NB4 (cell line): Measurements from ENCODE around the gene OLFML2B.
"Not testable (repeated sequence)": the region's sequence is repeated elsewhere in the genome, so short reads cannot be mapped to it uniquely, and the experiment has no call there.

Source experiments
- DNase-seq: peaks from one replicate; pipeline ENCODE4 v3.0.0; 2010; ENCODE audit warnings: low read depth
- H3K4me3 ChIP-seq: one replicate; pipeline ENCODE4 v1.5.1; 2011; ENCODE audit warnings: mild to moderate bottlenecking, low read depth, low read length, moderate library complexity
- MYC ChIP-seq: IDR thresholded peaks from 2 replicates; pipeline ENCODE4 v1.6.1; 2011; ENCODE audit warnings: low read depth, low read length
- POLR2A ChIP-seq: IDR thresholded peaks from 2 replicates; pipeline ENCODE4 v1.6.1; 2011; ENCODE audit warnings: mild to moderate bottlenecking; ENCODE audit not compliant: insufficient read length; ENCODE audit errors: extremely low read depth
- TF ChIP-seq, protein P1 (sequence below): IDR thresholded peaks from one replicate; pipeline ENCODE4 v1.5.1; 2012; ENCODE audit warnings: low read depth, low read length
- TF ChIP-seq, protein P2 (sequence below): IDR thresholded peaks from 2 replicates; pipeline ENCODE4 v1.6.1; 2011; ENCODE audit warnings: low read depth, low read length

Gene OLFML2B

DNA sequence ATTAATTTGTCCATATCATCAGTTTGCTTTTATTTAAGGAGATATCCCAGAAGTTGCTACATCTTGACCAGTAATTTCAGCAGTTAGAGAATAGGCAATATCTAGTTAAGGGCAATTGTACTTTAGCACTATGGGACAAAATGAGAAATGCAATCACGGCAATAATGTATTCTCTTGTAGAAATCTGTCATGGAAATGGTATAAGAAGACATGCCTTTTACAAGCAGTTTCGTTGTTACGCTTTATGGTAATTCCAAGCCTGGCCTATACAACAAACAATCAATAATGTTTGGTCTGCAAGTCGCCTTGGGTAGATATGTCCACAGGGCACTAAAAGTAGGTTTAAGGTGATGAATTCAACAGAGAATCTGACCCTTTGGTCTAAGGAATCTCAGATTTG lies 44.6 kb upstream of the OLFML2B start:
- DNase-seq, result no peak
- no peak overlapping the region for H3K4me3 ChIP-seq
- TF ChIP-seq, protein P1, sequence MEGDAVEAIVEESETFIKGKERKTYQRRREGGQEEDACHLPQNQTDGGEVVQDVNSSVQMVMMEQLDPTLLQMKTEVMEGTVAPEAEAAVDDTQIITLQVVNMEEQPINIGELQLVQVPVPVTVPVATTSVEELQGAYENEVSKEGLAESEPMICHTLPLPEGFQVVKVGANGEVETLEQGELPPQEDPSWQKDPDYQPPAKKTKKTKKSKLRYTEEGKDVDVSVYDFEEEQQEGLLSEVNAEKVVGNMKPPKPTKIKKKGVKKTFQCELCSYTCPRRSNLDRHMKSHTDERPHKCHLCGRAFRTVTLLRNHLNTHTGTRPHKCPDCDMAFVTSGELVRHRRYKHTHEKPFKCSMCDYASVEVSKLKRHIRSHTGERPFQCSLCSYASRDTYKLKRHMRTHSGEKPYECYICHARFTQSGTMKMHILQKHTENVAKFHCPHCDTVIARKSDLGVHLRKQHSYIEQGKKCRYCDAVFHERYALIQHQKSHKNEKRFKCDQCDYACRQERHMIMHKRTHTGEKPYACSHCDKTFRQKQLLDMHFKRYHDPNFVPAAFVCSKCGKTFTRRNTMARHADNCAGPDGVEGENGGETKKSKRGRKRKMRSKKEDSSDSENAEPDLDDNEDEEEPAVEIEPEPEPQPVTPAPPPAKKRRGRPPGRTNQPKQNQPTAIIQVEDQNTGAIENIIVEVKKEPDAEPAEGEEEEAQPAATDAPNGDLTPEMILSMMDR, result no peak
- TF ChIP-seq POLR2A (no peak), MYC (no peak)
- TF ChIP-seq, protein P2, sequence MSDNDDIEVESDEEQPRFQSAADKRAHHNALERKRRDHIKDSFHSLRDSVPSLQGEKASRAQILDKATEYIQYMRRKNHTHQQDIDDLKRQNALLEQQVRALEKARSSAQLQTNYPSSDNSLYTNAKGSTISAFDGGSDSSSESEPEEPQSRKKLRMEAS, result no peak

DNA sequence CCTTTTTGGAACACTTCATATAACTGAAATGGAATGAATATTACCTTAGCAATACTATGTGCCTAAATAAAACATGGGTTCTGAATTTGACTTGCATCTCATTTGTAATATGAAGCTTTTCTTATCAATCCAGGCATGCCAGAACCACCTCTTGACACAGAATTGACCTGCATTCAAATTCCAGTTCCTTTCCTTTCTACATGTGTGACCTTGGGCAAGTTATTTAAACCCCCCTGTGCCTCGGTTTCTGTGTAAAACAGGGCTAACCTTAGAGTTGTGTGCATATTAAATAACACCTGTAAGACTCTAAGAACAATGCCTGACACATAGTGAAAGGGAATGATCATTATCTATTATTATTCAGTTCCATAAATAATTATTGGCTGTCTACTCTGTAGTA lies 43.8 kb upstream of the OLFML2B start:
- no peak for DNase-seq
- no peak overlapping the region for H3K4me3 ChIP-seq
- TF ChIP-seq, protein P2, result no peak
- TF ChIP-seq MYC, result no peak
- no peak for TF ChIP-seq POLR2A
- TF ChIP-seq, protein P1, result no peak

DNA sequence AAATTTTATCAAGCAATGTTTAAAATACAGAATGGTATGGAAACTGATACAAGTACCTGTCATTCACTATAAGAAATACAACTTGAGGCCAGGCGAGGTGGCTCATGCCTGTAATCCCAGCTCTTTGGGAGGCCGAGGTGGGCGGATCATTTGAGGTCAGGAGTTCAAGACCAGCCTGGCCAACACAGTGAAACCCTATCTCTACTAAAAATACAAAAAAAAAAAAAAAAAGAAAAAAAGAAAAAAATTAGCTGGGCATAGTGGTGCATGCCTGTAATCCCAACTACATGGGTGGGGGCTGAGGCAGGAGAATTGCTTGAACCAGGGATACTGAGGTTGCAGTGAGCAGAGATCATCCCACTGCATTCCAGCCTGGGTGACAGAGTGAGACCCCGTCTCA lies 43.2 kb upstream of the OLFML2B start:
- DNase-seq, H3K4me3 ChIP-seq: not testable (repeated sequence)

DNA sequence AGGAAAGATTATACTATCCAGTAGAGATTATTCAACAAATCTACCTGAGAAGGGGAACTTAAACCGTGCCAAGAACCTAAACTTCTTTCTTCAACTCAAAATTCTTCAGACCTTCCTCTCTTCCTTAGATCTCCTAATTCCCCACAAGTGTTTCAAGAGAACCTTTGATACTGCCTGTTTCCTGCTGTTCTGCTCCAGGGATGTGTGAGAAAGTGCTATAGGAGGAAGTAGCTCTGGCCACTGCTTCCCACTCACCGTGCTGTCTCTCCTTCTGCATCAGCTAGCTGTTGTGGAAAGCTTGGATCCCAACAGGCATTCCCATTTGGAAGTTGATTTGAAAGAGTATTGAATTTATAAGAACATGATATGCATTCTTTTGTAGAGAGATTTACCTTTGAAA lies 41.3 kb upstream of the OLFML2B start:
- no peak for DNase-seq
- no peak for TF ChIP-seq POLR2A
- TF ChIP-seq, protein P1, result no peak
- H3K4me3 ChIP-seq, result no peak overlapping the region

DNA sequence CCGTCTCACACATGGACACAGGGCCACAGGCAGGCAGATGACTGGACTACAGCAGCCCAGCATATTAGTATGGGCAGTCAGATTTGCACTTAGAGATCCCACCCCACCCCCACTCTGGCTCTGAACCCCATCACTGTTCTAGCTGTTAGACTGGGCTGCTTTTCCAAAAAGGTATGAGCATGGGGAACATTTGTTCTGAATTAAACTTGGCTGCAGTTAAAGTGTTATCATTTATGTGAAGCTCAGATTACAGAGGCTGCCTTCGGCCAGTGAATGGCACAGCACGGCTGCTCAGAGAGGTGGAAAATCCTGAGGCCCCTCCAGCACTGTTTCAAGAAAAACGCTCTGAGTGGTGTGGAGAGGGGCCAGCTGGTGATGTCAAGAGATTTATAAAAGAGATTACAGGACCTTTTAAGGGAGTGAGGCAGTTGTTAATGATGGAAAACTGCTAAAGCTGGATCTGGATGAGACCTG lies 38.9 kb upstream of the OLFML2B start:
- H3K4me3 ChIP-seq, result no peak overlapping the region
- DNase-seq, result no peak
- TF ChIP-seq, protein P2, result no peak
- TF ChIP-seq MYC (no peak), POLR2A (no peak)
- TF ChIP-seq, protein P1, result no peak

DNA sequence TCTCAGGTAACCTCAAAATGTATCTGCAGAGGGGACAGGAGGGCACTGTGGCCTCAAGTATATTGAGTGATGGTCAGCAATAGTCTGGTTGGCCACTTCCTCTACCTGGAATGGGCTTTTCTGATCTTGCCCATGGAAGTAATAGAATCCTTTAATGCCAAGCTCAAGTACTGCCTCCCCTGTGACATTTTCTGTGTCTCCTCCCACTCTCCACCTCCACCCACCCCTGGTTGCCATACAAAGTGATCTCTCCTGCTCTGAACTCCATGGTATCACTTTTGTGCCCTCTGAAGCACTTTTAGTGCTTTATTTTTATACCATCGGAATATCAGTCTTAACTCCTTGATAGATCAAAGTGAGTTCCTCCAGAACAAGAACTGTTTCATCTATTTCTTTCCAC lies 36.6 kb upstream of the OLFML2B start:
- no peak for DNase-seq
- TF ChIP-seq, protein P2, result no peak
- TF ChIP-seq, protein P1, result no peak
- TF ChIP-seq MYC, result no peak

DNA sequence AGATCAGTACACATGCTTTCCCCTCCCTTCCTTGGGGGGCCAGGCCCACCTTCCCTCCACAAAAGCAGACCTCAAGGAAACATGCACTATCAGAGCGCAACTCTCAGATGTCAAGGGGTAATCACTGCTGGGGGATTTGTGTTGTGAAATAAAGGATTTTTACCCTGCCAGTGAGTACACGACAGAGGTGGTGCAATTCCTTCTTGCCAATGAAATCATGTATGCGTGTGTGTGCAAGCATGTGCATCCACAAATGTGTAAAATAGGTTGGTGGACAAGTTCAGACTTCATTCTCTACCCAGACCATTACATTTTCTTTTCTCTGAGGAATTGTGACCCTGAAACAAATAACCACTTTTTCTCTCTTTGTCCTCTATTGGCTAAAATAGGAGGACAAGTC lies 36.1 kb upstream of the OLFML2B start:
- TF ChIP-seq, protein P2, result no peak
- TF ChIP-seq POLR2A (no peak), MYC (no peak)
- TF ChIP-seq, protein P1, result no peak
- DNase-seq, result no peak

More for the DNA sequence above, 36.6 kb upstream of the OLFML2B start:
- no peak overlapping the region for H3K4me3 ChIP-seq

More for the DNA sequence above, 36.1 kb upstream of the OLFML2B start:
- H3K4me3 ChIP-seq, result no peak overlapping the region
